MG63 (cell line): ENCODE measurements around the gene PPA2. TPM values are rescaled to one million over a fixed set of nuclear protein-coding genes. Genes with fewer than 3 reads are reported as not detected.

Experiments used
- DNase-seq: peaks from one replicate; pipeline ENCODE4 v3.0.0-alpha.2; 2020
- H3K27me3 ChIP-seq: fragments of 250-450 bp; sonication (Bioruptor Pico); 2 replicates; pipeline ENCODE4 v1.5.1; 2020; ENCODE audit warnings: mild to moderate bottlenecking, moderate library complexity
- H3K36me3 ChIP-seq: fragments of 250-450 bp; sonication (Bioruptor Pico); 2 replicates; pipeline ENCODE4 v1.5.1; 2020; ENCODE audit warnings: mild to moderate bottlenecking, moderate library complexity
- H3K4me3 ChIP-seq: fragments of 250-450 bp; sonication (Bioruptor Pico); 2 replicates; pipeline ENCODE4 v1.5.1; 2020; ENCODE audit warnings: mild to moderate bottlenecking, moderate library complexity
- H3K9me3 ChIP-seq: fragments of 250-450 bp; sonication (Bioruptor Pico); 2 replicates; pipeline ENCODE4 v1.5.1; 2020; ENCODE audit warnings: mild to moderate bottlenecking, moderate library complexity
- total RNA-seq: library from RNA; depleted of rRNA; stranded (reverse); fragments of >200 nt; shearing (Covaris generic); gene quantifications from 2 replicates; pipeline ENCODE4 v1.2.3, GENCODE V29; 2014; ENCODE audit warnings: low replicate concordance

The PPA2 gene
- total RNA-seq, 1 experiment from 2014 or later = 122 TPM

- H3K36me3 ChIP-seq = no peaks in the 10 kb centered on the region
- H3K4me3 ChIP-seq = no peak overlapping the region
- no peaks in the 10 kb centered on the region for H3K9me3 ChIP-seq
- no peak for DNase-seq
- H3K27me3 ChIP-seq = no peaks in the 10 kb centered on the region
Measured at GRCh38 chr4:105357258-105357980, 116.4 kb downstream of the PPA2 start.

GRCh38 chr4:105356194-105356593 lies 117.7 kb downstream of the PPA2 start:
- DNase-seq = no peak
- Histone ChIP-seq H3K9me3 (no peaks in the 10 kb centered on the region), H3K27me3 (no peaks in the 10 kb centered on the region), H3K4me3 (no peak overlapping the region), H3K36me3 (no peaks in the 10 kb centered on the region)

GRCh38 chr4:105352826-105353225 lies 121.0 kb downstream of the PPA2 start:
- no peaks in the 10 kb centered on the region for H3K36me3 ChIP-seq
- H3K4me3 ChIP-seq = no peak overlapping the region
- DNase-seq = no peak
- H3K9me3 ChIP-seq = no peaks in the 10 kb centered on the region
- H3K27me3 ChIP-seq = no peaks in the 10 kb centered on the region

GRCh38 chr4:105351861-105352260 lies 122.0 kb downstream of the PPA2 start:
- no peaks in the 10 kb centered on the region for H3K27me3 ChIP-seq
- H3K36me3 ChIP-seq = no peaks in the 10 kb centered on the region
- DNase-seq = no peak
- no peaks in the 10 kb centered on the region for H3K9me3 ChIP-seq
- H3K4me3 ChIP-seq = no peak overlapping the region

- H3K36me3 ChIP-seq = no peaks in the 10 kb centered on the region
- H3K27me3 ChIP-seq = no peaks in the 10 kb centered on the region
- no peak overlapping the region for H3K4me3 ChIP-seq
- no peak for DNase-seq
- H3K9me3 ChIP-seq = no peaks in the 10 kb centered on the region
Measured at GRCh38 chr4:105350859-105351490, 122.9 kb downstream of the PPA2 start.

- no peak for DNase-seq
- H3K9me3 ChIP-seq = no peaks in the 10 kb centered on the region
- no peaks in the 10 kb centered on the region for H3K36me3 ChIP-seq
- no peaks in the 10 kb centered on the region for H3K27me3 ChIP-seq
- no peak overlapping the region for H3K4me3 ChIP-seq
Measured at GRCh38 chr4:105348719-105349118, 125.1 kb downstream of the PPA2 start.

GRCh38 chr4:105346869-105347268 lies 127.0 kb downstream of the PPA2 start:
- DNase-seq = no peak
- no peak overlapping the region for H3K4me3 ChIP-seq
- H3K36me3 ChIP-seq = no peaks in the 10 kb centered on the region
- H3K27me3 ChIP-seq = no peaks in the 10 kb centered on the region
- H3K9me3 ChIP-seq = no peaks in the 10 kb centered on the region

- H3K4me3 ChIP-seq = no peak overlapping the region
- no peaks in the 10 kb centered on the region for H3K27me3 ChIP-seq
- H3K36me3 ChIP-seq = no peaks in the 10 kb centered on the region
- no peaks in the 10 kb centered on the region for H3K9me3 ChIP-seq
- no peak for DNase-seq
Measured at GRCh38 chr4:105345838-105346237, 128.0 kb downstream of the PPA2 start.

GRCh38 chr4:105345358-105345757 lies 128.5 kb downstream of the PPA2 start:
- no peaks in the 10 kb centered on the region for H3K9me3 ChIP-seq
- no peak for DNase-seq
- no peak overlapping the region for H3K4me3 ChIP-seq
- H3K36me3 ChIP-seq = no peaks in the 10 kb centered on the region
- H3K27me3 ChIP-seq = no peaks in the 10 kb centered on the region

GRCh38 chr4:105344141-105344540 lies 129.7 kb downstream of the PPA2 start:
- no peaks in the 10 kb centered on the region for H3K9me3 ChIP-seq
- no peak for DNase-seq
- no peaks in the 10 kb centered on the region for H3K36me3 ChIP-seq

GRCh38 chr4:105343146-105343931 lies 130.5 kb downstream of the PPA2 start:
- Histone ChIP-seq H3K4me3 (no peak overlapping the region), H3K36me3 (no peaks in the 10 kb centered on the region), H3K27me3 (no peaks in the 10 kb centered on the region), H3K9me3 (no peaks in the 10 kb centered on the region)
- DNase-seq = no peak

More at GRCh38 chr4:105344141-105344540, 129.7 kb downstream of the PPA2 start:
- no peak overlapping the region for H3K4me3 ChIP-seq
- H3K27me3 ChIP-seq = no peaks in the 10 kb centered on the region

- Histone ChIP-seq H3K27me3 (no peaks in the 10 kb centered on the region), H3K9me3 (no peaks in the 10 kb centered on the region), H3K36me3 (no peaks in the 10 kb centered on the region), H3K4me3 (no peak overlapping the region)
- DNase-seq = no peak
Measured at GRCh38 chr4:105329081-105329480, 144.8 kb downstream of the PPA2 start.

- Histone ChIP-seq H3K27me3 (no peaks in the 10 kb centered on the region), H3K36me3 (no peaks in the 10 kb centered on the region), H3K9me3 (no peaks in the 10 kb centered on the region), H3K4me3 (no peak overlapping the region)
- no peak for DNase-seq
Measured at GRCh38 chr4:105327956-105328355, 145.9 kb downstream of the PPA2 start.

- no peak overlapping the region for H3K4me3 ChIP-seq
- H3K36me3 ChIP-seq = no peaks in the 10 kb centered on the region
- no peak for DNase-seq
- H3K27me3 ChIP-seq = no peaks in the 10 kb centered on the region
- H3K9me3 ChIP-seq = no peaks in the 10 kb centered on the region
Measured at GRCh38 chr4:105327222-105327621, 146.6 kb downstream of the PPA2 start.
